GM21381 (cell line): ENCODE measurements around the gene SMIM8.
A peak's percentile ranks its signal among the peaks of the same experiment; 100 is the strongest.
"Not testable (repeated sequence)": the region's sequence is repeated elsewhere in the genome, so short reads cannot be mapped to it uniquely, and the experiment has no call there.

Experiments
- ATAC-seq: cut with Tn5 transposase; IDR thresholded peaks from one replicate; pipeline ENCODE4 v1.9.1; 2021; ENCODE audit warnings: mild to moderate bottlenecking, moderate library complexity; ENCODE audit not compliant: unreplicated experiment

The SMIM8 gene

DNA sequence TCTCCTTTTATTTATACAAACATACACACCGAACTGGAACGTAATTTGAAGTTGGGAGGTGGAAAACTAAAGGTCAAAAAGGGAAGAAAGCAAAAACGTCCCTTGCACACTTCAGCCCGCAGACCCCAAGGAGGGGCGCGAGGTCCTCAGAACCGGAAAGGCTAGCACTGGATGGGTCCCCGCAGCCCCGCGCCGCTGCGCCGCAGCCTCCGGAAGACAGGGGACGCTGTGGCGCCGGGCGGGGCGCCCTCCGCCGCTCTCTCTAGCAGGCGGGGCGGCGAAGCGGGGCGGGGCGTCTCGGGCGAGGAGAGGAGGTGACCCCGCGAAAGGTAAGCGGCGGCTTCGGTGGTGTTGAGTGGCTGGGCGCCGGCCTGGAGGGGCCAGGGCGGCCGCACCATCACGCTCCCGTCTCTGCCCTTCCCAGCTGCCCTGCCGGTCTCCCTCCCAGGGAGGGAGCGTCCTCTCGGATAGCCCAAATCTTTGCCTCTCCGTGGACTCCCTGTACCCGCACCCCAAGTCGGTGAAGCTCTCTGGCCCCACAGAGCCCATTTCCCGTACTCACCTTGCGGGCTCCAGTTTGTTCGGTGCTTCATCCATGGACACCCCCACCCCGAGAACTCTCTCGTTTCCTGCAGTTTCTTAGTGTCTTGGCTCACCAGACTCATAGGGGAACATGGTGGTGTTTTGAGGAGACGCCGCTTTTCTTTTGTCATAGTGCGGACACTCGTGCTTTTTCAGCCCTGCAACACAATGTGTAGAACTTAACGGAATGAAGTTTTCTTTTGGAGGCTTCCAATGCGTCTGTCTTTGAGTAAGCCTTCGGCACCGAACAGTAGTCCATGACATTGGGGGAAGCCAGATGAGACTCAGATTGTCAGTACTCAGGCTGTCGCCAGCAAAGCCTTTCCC is at the start of gene SMIM8:
SMIM8 (plus strand) TSS at position 285 of the 909 bp plus-strand sequence. CDS start 14,444 bp downstream, outside the sequence.
- peak; percentile 100 for ATAC-seq

DNA sequence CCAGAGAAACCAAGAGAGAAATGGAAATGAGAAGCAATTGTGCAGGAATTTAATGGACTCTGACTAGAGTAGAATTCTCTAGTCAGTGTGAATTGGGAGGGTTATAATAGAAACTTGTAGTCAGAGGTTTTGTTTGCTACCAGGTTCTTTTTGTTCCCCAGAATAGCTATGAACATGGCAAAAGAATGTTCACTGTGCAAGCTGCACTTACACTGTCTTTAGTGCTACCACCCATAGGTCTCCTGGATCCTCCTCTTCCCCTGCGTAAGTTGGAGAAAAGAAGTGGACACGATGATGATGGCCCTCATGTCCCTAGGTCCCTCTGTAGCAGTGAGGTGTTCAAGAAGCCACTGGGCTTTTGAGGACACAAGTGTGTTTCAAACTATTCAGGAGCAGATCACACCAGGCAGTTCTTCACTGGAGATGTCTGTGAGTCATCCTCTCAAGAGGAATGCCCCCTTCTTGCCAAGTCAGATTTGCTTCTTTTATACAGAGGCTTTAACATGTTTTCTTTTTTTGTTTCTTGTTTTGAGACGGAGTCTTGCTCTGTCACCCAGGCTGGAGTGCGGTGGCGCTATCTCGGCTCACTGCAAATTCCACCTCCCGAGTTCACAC is 47.6 kb upstream of the SMIM8 start:
- no peak for ATAC-seq

GRCh38 chr6:87276624-87277023 is 45.8 kb upstream of the SMIM8 start:
- ATAC-seq, result no peak

GRCh38 chr6:87277123-87277522 is 45.3 kb upstream of the SMIM8 start:
- no peak for ATAC-seq

- ATAC-seq, result no peak
Measured at GRCh38 chr6:87279196-87279595, 43.2 kb upstream of the SMIM8 start.

DNA sequence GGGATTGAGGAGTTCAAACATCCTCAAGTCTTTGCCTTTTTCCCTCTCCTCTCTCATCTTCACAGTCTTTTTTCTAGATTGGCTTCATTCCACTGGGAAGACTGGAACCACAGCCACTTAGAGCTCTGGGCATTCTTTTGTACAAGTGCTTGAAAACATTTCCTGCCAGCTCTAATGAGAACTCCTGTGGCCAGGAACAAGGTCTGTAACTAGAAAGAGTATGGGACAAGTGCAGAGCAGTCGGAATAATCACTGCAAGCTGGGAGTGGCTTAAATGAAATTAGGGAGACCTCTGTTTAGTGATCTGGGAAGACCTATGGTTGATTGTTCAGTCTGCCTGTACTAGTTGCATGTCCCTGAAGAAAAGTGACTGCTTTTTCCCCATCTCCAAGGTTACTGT is 41.0 kb upstream of the SMIM8 start:
- no peak for ATAC-seq

- ATAC-seq, result no peak
Measured at GRCh38 chr6:87282743-87283142, 39.6 kb upstream of the SMIM8 start.

DNA sequence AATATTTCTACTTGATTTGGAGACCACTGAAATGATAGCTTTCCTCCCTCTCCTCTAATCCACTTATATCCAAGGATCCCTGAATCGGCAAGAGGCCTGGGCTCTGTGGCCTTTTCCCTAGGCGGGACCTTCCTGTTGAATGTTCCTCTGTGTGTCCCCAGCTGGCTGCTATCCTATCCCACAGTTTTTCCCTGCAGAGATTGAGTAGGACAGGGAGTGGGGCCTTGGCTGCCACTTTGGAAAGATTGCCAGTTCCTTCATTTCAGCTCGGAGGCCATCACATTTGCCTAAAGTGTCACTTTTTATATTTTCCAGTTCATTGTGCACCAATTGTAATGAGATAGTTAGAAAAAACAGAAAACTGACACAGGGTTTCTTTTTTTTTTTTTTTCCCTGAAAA is 38.9 kb upstream of the SMIM8 start:
- no peak for ATAC-seq

GRCh38 chr6:87287251-87287650 is 35.1 kb upstream of the SMIM8 start:
- ATAC-seq, result no peak

- no peak for ATAC-seq
Measured at GRCh38 chr6:87289571-87289970, 32.8 kb upstream of the SMIM8 start.

DNA sequence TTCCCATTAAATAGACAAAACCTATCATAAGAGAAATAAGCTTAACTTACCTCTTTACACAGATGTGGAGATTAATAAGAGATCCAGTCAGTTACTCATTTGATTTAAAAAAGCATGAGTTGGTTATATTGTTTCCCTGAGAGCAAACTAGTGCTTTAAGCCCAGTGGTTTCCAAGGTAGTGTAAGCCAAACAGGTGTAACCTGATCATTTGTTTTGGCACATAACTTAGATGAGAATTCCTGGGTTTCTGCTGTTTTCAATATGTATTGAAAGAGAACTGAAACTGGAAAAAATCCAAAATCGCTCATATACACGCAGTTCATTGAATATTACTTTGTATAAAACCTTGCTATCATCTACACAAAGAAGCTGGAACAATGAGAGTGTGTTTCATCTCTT is 30.5 kb upstream of the SMIM8 start:
- no peak for ATAC-seq

- no peak for ATAC-seq
Measured at GRCh38 chr6:87293526-87293925, 28.9 kb upstream of the SMIM8 start.

- no peak for ATAC-seq
Measured at GRCh38 chr6:87297119-87297518, 25.3 kb upstream of the SMIM8 start.

DNA sequence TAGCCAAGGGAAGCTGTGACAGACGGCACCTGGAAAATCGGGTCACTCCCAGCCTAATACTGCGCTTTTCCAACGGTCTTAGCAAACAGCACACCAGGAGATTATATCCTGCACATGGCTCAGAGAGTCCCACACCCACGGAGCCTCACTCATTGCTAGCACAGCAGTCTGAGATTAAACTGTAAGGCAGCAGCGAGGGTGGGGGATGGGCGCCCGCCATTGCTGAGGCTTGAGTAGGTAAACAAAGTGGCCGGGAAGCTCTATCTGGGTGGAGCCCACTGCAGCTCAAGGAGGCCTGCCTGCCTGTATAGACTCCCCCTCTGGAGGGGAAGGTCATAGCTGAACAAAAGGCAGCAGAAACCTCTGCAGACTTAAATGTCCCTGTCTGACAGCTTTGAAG is 21.1 kb upstream of the SMIM8 start:
- not testable (repeated sequence) for ATAC-seq

DNA sequence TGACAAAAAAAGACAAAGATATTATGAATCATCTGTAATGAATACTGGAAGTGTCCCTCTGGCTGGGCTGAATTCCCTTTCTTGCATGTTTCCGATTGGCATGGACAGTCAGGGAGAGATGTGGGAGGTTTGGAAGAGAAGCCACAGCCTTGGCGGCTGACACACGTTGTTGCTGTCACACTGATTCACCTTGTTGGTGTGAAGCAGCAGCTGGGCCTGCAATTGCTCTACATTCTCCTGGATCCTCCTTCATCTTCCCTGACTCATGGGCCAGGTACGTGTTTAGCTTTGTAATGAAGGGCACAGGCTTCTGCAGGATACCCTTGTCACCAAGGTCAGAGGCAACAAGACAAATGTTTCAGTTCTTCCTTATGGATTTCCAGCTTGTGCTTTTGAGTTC is 13.4 kb upstream of the SMIM8 start:
- no peak for ATAC-seq

- no peak for ATAC-seq
Measured at GRCh38 chr6:87312860-87313259, 9.5 kb upstream of the SMIM8 start.

GRCh38 chr6:87315071-87315470 is 7.3 kb upstream of the SMIM8 start:
- no peak for ATAC-seq

DNA sequence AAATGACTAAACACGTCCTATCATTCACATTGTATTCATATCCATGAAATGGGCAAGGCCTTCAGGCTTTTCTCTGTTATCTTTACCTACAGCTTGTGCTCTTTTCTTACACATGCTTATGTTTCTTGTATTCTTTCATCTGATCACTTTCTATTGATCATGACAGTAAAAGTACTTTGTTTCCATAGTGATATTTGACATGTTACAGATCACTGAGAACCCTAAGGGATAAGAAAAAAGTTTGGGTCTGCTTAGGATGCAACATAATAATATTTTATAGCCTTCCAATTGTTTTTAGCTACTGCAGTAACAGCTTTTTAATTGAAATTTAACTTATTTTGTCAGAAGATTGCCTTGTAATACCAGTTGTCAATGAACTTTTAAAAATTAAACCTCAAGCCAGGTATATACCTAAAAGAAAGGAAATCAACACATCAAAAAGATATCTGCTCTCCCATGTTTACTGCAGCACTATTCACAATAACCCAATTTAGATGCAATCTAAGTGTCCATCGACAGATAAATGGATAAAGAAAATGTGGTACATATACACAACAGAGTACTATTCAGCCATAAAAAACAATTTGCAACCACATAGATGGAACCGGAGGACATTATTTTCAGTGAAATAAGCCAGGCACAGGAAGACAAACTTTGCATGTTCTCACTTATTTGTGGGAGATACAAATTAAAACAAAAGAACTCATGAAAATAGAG is 3.0 kb upstream of the SMIM8 start:
- ATAC-seq, result no peak

DNA sequence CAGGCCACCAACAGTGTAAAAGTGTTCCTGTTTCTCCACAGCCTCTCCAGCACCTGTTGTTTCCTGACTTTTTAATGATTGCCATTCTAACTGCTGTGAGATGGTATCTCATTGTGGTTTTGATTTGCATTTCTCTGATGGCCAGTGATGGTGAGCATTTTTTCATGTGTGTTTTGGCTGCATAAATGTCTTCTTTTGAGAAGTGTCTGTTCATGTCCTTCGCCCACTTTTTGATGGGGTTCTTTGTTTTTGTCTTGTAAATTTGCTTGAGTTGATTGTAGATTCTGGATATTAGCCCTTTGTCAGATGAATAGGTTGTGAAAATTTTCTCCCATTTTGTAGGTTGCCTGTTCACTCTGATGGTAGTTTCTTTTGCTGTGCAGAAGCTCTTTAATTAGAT is 1.5 kb downstream of the SMIM8 start:
- ATAC-seq, result not testable (repeated sequence)

GRCh38 chr6:87330961-87331360 is 8.6 kb downstream of the SMIM8 start:
- ATAC-seq, result no peak

DNA sequence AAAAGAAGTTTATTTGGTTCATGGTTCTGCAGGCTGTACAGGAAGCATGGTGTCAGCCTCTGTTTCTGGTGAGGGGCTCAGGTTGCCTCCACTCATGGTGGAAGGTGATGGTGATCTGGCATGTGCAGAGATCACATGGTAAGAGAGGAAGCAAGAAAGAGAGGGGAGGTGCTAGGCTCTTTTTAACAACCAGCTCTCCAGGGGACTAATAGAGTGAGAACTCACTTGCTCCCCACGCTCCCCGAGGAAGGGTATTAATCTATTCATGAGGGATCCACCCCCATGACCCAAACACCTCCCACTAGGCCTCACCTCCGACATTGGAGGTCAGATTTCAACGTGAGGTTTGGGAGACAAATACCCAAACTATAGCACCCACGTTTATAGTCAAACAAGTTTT is 10.6 kb downstream of the SMIM8 start:
- no peak for ATAC-seq
